Esophagus squamous epithelium (tissue), 4 donors: ENCODE measurements around the gene NLRP4.

ENCODE experiments used
- CTCF ChIP-seq, 6 experiments: fragments of 450-650 bp in 4 of 6; fragments of 200-600 bp in 2 of 6; sonication (generic) in 2 of 6; IDR thresholded peaks; one replicate each; pipeline ENCODE4 v1.5.1; 2016 to 2019; ENCODE audit warnings: antibody characterized with exemption in 6 of 6, mild to moderate bottlenecking in 4 of 6, moderate library complexity in 4 of 6
- POLR2A ChIP-seq, 4 donors: fragments of 450-650 bp; IDR thresholded peaks; one replicate each; pipeline ENCODE4 v1.6.1; 2017; ENCODE audit warnings: antibody characterized with exemption in 4 of 4, mild to moderate bottlenecking in 4 of 4, moderate library complexity in 3 of 4

GRCh38 chr19:55831846-55832245 is 4.5 kb upstream of the NLRP4 start, which contains the start of gene NLRP11:
- TF ChIP-seq CTCF (IDR thresholded peaks at IDR 0.05) (no peak), POLR2A (IDR thresholded peaks at IDR 0.05) (no peak)
